Mammary epithelial cell (primary cell): Measurements from ENCODE around the gene SEC14L3.

ENCODE experiments used
- EZH2 ChIP-seq: IDR thresholded peaks from 2 replicates; pipeline ENCODE4 v1.6.1; 2012; ENCODE audit warnings: low read length, inconsistent platforms, borderline replicate concordance
- TF ChIP-seq, protein P1 (sequence below), 2 donors: IDR thresholded peaks in 1 of 2; conservative IDR thresholded peaks in 1 of 2; 2 replicates each; pipeline ENCODE4 v1.5.1; 2011 to 2012; ENCODE audit warnings: inconsistent platforms in 2 of 2, low read length in 2 of 2, mild to moderate bottlenecking in 2 of 2, control low read depth in 1 of 2, low read depth in 1 of 2; ENCODE audit not compliant: insufficient read depth in 1 of 2; ENCODE audit errors: extremely low read depth in 1 of 2

DNA sequence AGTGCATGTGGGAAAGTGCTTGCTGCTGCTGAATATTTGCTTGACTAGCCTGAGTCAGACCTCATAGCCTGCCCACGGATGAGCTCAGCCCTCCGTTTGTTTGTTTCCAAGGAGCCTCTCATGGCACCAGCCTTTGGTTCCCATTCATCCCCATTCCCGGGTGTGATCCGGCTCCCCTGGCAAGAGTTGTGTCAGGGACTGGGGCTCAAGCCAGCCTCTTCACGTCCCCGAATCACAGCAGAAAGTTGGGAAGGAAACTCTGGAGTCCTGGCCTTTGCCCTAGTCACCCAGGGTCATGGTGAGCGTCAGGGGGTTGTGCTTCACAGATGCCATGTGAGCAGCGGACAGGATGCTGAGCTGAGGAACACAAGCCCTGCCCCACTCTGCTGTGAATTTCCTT is 13.8 kb downstream of the SEC14L3 start:
- TF ChIP-seq, protein P1, sequence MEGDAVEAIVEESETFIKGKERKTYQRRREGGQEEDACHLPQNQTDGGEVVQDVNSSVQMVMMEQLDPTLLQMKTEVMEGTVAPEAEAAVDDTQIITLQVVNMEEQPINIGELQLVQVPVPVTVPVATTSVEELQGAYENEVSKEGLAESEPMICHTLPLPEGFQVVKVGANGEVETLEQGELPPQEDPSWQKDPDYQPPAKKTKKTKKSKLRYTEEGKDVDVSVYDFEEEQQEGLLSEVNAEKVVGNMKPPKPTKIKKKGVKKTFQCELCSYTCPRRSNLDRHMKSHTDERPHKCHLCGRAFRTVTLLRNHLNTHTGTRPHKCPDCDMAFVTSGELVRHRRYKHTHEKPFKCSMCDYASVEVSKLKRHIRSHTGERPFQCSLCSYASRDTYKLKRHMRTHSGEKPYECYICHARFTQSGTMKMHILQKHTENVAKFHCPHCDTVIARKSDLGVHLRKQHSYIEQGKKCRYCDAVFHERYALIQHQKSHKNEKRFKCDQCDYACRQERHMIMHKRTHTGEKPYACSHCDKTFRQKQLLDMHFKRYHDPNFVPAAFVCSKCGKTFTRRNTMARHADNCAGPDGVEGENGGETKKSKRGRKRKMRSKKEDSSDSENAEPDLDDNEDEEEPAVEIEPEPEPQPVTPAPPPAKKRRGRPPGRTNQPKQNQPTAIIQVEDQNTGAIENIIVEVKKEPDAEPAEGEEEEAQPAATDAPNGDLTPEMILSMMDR (conservative IDR thresholded peaks at IDR 0.05 in 1 of 2, IDR thresholded peaks at IDR 0.05 in 1 of 2; ENCODE audit: extremely low read depth in 1 of 2, insufficient read depth in 1 of 2, low read depth in 1 of 2, low read length in 2 of 2), result no peak
- no peak for TF ChIP-seq EZH2
